ENCODE data around the gene GID8.

GID8 gene

GRCh38 chr20:62898970-62899632 is 38.8 kb upstream of the GID8 start:
- Histone ChIP-seq H3K9me3 (ENCODE audit: control insufficient read depth, insufficient read depth, low read length) (no peaks in the 10 kb centered on the region), H3K4me1 (ENCODE audit: insufficient read depth, low read length) (peaks cover 23% of the 10 kb centered on the region), H3K36me3 (ENCODE audit: insufficient read depth, low read length) (peaks cover 14% of the 10 kb centered on the region), H3K9ac (ENCODE audit: low read depth, low read length) (no peak overlapping the region)

- Histone ChIP-seq H3K9ac (ENCODE audit: low read depth, low read length) (no peak overlapping the region), H3K9me3 (ENCODE audit: control insufficient read depth, insufficient read depth, low read length) (no peaks in the 10 kb centered on the region), H3K36me3 (ENCODE audit: insufficient read depth, low read length) (peaks cover 12% of the 10 kb centered on the region), H3K4me1 (ENCODE audit: insufficient read depth, low read length) (peaks cover 23% of the 10 kb centered on the region)
Measured at GRCh38 chr20:62899633-62900051, 38.3 kb upstream of the GID8 start.

- peaks cover 23% of the 10 kb centered on the region for H3K4me1 ChIP-seq (ENCODE audit: insufficient read depth, low read length)
- peaks cover 13% of the 10 kb centered on the region for H3K36me3 ChIP-seq (ENCODE audit: insufficient read depth, low read length)
- H3K9me3 ChIP-seq (ENCODE audit: control insufficient read depth, insufficient read depth, low read length) = no peaks in the 10 kb centered on the region
- no peak overlapping the region for H3K9ac ChIP-seq (ENCODE audit: low read depth, low read length)
Measured at GRCh38 chr20:62900052-62900691, 37.8 kb upstream of the GID8 start.

- H3K9me3 ChIP-seq (ENCODE audit: control insufficient read depth, insufficient read depth, low read length) = no peaks in the 10 kb centered on the region
- H3K36me3 ChIP-seq (ENCODE audit: insufficient read depth, low read length) = peaks cover 18% of the 10 kb centered on the region
- H3K4me1 ChIP-seq (ENCODE audit: insufficient read depth, low read length) = peaks cover 23% of the 10 kb centered on the region
- no peak overlapping the region for H3K9ac ChIP-seq (ENCODE audit: low read depth, low read length)
Measured at GRCh38 chr20:62900692-62901584, 37.0 kb upstream of the GID8 start.

- peaks cover 23% of the 10 kb centered on the region for H3K4me1 ChIP-seq (ENCODE audit: insufficient read depth, low read length)
- no peak overlapping the region for H3K9ac ChIP-seq (ENCODE audit: low read depth, low read length)
- no peaks in the 10 kb centered on the region for H3K9me3 ChIP-seq (ENCODE audit: control insufficient read depth, insufficient read depth, low read length)
- peaks cover 27% of the 10 kb centered on the region for H3K36me3 ChIP-seq (ENCODE audit: insufficient read depth, low read length)
Measured at GRCh38 chr20:62901891-62902290, 36.1 kb upstream of the GID8 start.

- H3K36me3 ChIP-seq (ENCODE audit: insufficient read depth, low read length) = peaks cover 39% of the 10 kb centered on the region
- no peaks in the 10 kb centered on the region for H3K9me3 ChIP-seq (ENCODE audit: control insufficient read depth, insufficient read depth, low read length)
- H3K9ac ChIP-seq (ENCODE audit: low read depth, low read length) = no peak overlapping the region
- peaks cover 23% of the 10 kb centered on the region for H3K4me1 ChIP-seq (ENCODE audit: insufficient read depth, low read length)
Measured at GRCh38 chr20:62902926-62903615, 34.9 kb upstream of the GID8 start.

GRCh38 chr20:62905536-62906117 is 32.3 kb upstream of the GID8 start:
- no peak overlapping the region for H3K9ac ChIP-seq (ENCODE audit: low read depth, low read length)
- peaks cover 4% of the 10 kb centered on the region; the same call in 1 of the 2 replicates for H3K4me1 ChIP-seq (ENCODE audit: insufficient read depth, low read length)
- H3K9me3 ChIP-seq (ENCODE audit: control insufficient read depth, insufficient read depth, low read length) = no peaks in the 10 kb centered on the region
- H3K36me3 ChIP-seq (ENCODE audit: insufficient read depth, low read length) = peaks cover 58% of the 10 kb centered on the region

GRCh38 chr20:62906209-62906608 is 31.7 kb upstream of the GID8 start:
- Histone ChIP-seq H3K4me1 (ENCODE audit: insufficient read depth, low read length) (no peaks in the 10 kb centered on the region), H3K9me3 (ENCODE audit: control insufficient read depth, insufficient read depth, low read length) (no peaks in the 10 kb centered on the region), H3K9ac (ENCODE audit: low read depth, low read length) (no peak overlapping the region), H3K36me3 (ENCODE audit: insufficient read depth, low read length) (peaks cover 64% of the 10 kb centered on the region)

- Histone ChIP-seq H3K9me3 (ENCODE audit: control insufficient read depth, insufficient read depth, low read length) (no peaks in the 10 kb centered on the region), H3K4me1 (ENCODE audit: insufficient read depth, low read length) (no peaks in the 10 kb centered on the region), H3K9ac (ENCODE audit: low read depth, low read length) (no peak overlapping the region), H3K36me3 (ENCODE audit: insufficient read depth, low read length) (peaks cover 69% of the 10 kb centered on the region)
Measured at GRCh38 chr20:62906647-62907375, 31.1 kb upstream of the GID8 start.

- Histone ChIP-seq H3K36me3 (ENCODE audit: insufficient read depth, low read length) (peaks cover 71% of the 10 kb centered on the region), H3K9me3 (ENCODE audit: control insufficient read depth, insufficient read depth, low read length) (no peaks in the 10 kb centered on the region)
Measured at GRCh38 chr20:62907384-62908317, 30.3 kb upstream of the GID8 start.

GRCh38 chr20:62908971-62909791 is 28.8 kb upstream of the GID8 start:
- no peak overlapping the region for H3K9ac ChIP-seq (ENCODE audit: low read depth, low read length)
- H3K36me3 ChIP-seq (ENCODE audit: insufficient read depth, low read length) = peaks cover 71% of the 10 kb centered on the region
- H3K4me1 ChIP-seq (ENCODE audit: insufficient read depth, low read length) = no peaks in the 10 kb centered on the region
- no peaks in the 10 kb centered on the region for H3K9me3 ChIP-seq (ENCODE audit: control insufficient read depth, insufficient read depth, low read length)

More at GRCh38 chr20:62907384-62908317, 30.3 kb upstream of the GID8 start:
- Histone ChIP-seq H3K4me1 (ENCODE audit: insufficient read depth, low read length) (no peaks in the 10 kb centered on the region), H3K9ac (ENCODE audit: low read depth, low read length) (no peak overlapping the region)

- H3K36me3 ChIP-seq (ENCODE audit: insufficient read depth, low read length) = peaks cover 63% of the 10 kb centered on the region
- no peak overlapping the region for H3K9ac ChIP-seq (ENCODE audit: low read depth, low read length)
- H3K9me3 ChIP-seq (ENCODE audit: control insufficient read depth, insufficient read depth, low read length) = no peaks in the 10 kb centered on the region
- H3K4me1 ChIP-seq (ENCODE audit: insufficient read depth, low read length) = peaks cover 8% of the 10 kb centered on the region; the same call in 1 of the 2 replicates
Measured at GRCh38 chr20:62910217-62910766, 27.7 kb upstream of the GID8 start.

Measured in ES-I3 (cell line).